ENCODE measurements around the gene SYNM. TPM values are rescaled to one million over a fixed set of nuclear protein-coding genes. Genes with fewer than 3 reads are reported as not detected.

Gene SYNM
- total and polyA plus RNA-seq, 2 of the 8 experiments (the other 6 are each of a cell fraction or from before 2014, with no cell fraction given): 0.89 to 2.0 TPM

DNA sequence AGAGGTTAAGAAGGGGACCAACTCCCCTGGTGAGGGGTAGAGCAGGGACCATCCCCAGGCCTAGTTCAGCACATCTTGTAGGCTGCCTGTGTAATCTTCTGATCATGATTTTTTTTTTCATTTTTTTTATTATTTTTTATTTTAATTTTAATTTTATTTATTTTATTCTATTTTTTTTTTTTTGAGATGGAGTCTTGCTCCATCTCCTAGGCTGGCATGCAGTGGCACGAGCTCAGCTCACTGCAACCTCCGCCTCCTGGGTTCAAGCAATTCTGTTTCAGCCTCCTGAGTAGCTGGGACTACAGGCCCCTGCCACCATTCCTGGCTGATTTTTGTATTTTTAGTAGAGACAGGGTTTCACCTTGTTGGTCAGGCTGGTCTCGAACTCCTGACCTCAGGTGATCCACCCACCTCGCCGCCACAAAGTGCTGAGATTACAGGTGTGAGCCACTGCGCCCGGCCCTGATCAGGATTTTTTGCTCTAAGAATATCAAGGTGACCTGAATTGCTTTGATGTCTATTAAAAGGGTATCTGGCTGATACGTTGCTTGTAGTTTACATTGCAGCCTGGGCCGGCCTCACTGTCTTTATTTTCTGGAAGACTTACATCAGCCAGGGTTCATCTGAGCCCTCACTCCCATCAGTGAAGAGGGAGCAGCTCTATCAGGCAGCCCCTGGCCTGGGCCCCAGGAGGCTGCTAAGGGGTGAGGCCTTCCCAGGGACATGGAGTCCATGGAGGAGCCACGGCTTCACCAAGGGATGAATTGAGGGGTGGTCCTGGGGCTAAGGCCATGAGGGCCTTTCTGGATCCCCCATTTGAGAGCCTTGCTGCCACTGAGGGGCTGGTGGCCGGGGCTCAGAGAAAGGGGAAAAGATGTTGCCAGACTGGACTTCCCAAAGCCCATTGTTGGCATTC, 10.7 kb downstream of the SYNM start:
- 83% methylated on average over 11 of the region's 11 CpGs; no CpG with 5 or more reads in 1 of the 2 experiments for WGBS, 2 experiments (ENCODE audit: extremely low coverage in 1 of 2, insufficient coverage in 1 of 2, insufficient read length in 1 of 2, insufficient replicate concordance in 2 of 2, low coverage in 1 of 2, low lambda C conversion rate in 2 of 2, missing lambda C conversion rate in 1 of 2)
- Histone ChIP-seq H3K23ac (ENCODE audit: insufficient read length) (no peak overlapping the region), H3K18ac (ENCODE audit: extremely low read depth, low read length) (no peak overlapping the region), H3K23me2 (ENCODE audit: low read depth, low read length) (no peaks in the 10 kb centered on the region), H4K20me1 (replicated peaks in 1 of 2; ENCODE audit: control insufficient read depth in 1 of 2, insufficient read depth in 2 of 2, low read length in 2 of 2) (no peaks in the 10 kb centered on the region), H3K27me3 (replicated peaks in 1 of 4; ENCODE audit: control insufficient read depth in 3 of 4, extremely low read depth in 1 of 4, insufficient read depth in 3 of 4, low read length in 3 of 4) (no peaks in the 10 kb centered on the region), H2BK5ac (ENCODE audit: low read depth, low read length) (no peak overlapping the region), H3K56ac (replicated peaks; ENCODE audit: insufficient read length, low read depth, low read length) (no peak overlapping the region), H3K9me3 (ENCODE audit: insufficient read depth in 2 of 2, low read depth in 1 of 2, low read length in 1 of 2) (no peaks in the 10 kb centered on the region), H3K79me1 (ENCODE audit: low read depth, low read length) (no peaks in the 10 kb centered on the region), H3K79me2 (ENCODE audit: control insufficient read depth in 1 of 2, insufficient read depth in 2 of 2, low read length in 2 of 2) (no peaks in the 10 kb centered on the region), H2AFZ (ENCODE audit: low read length) (no peak overlapping the region), H2BK15ac (ENCODE audit: low read length) (no peak overlapping the region), H3K4me3 (ENCODE audit: extremely low read depth in 1 of 4, insufficient read depth in 2 of 4, low read depth in 3 of 4, low read length in 4 of 4) (no peak overlapping the region), H2AK5ac (ENCODE audit: low read depth, low read length) (no peak overlapping the region), H3K36me3 (ENCODE audit: control insufficient read depth in 2 of 4, insufficient read depth in 4 of 4, low read length in 3 of 4) (no peaks in the 10 kb centered on the region), H3K4ac (replicated peaks; ENCODE audit: insufficient read length, low read depth, low read length) (no peak overlapping the region), H4K91ac (replicated peaks; ENCODE audit: insufficient read length, low read length) (no peak overlapping the region), H3K4me1 (replicated peaks in 1 of 4; ENCODE audit: control insufficient read depth in 3 of 4, insufficient read depth in 4 of 4, low read length in 3 of 4) (peaks cover 0 to 3% (median 0%) of the 10 kb centered on the region in 4 experiments; a peak in 1 of 7 replicates), H2BK120ac (replicated peaks; ENCODE audit: low read depth, low read length) (no peak overlapping the region), H3K27ac (ENCODE audit: low read depth, low read length) (no peak overlapping the region), H3K4me2 (ENCODE audit: insufficient read depth in 1 of 2, low read depth in 2 of 2, low read length in 2 of 2) (no peak overlapping the region), H4K5ac (ENCODE audit: insufficient read length, low read depth, low read length) (no peak overlapping the region), H3K9ac (replicated peaks in 1 of 4; ENCODE audit: extremely low read depth in 1 of 4, low read depth in 3 of 4, low read length in 3 of 4) (no peak overlapping the region), H3K14ac (ENCODE audit: insufficient read length) (no peak overlapping the region), H2BK12ac (ENCODE audit: low read depth, low read length) (no peak overlapping the region), H4K8ac (ENCODE audit: extremely low read depth, insufficient read depth, low read length) (no peak overlapping the region), H2BK20ac (ENCODE audit: low read length) (no peak overlapping the region)
- FAIRE-seq (no peak), DNase-seq (ENCODE audit: low read depth in 1 of 2, low spot score in 2 of 2) (no peak)
- TF ChIP-seq NRF1 (IDR thresholded peaks at IDR 0.05; ENCODE audit: low read depth, low read length) (no peak), CBX8 (IDR thresholded peaks at IDR 0.05; ENCODE audit: borderline replicate concordance, low read depth, low read length) (no peak), CBX5 (IDR thresholded peaks at IDR 0.05; ENCODE audit: low read depth, low read length) (no peak), GABPA (IDR thresholded peaks at IDR 0.05; ENCODE audit: borderline replicate concordance, insufficient read depth, low read length) (no peak), MAFK (IDR thresholded peaks at IDR 0.05; ENCODE audit: low read depth, low read length) (no peak)
- CTCF ChIA-PET (ENCODE audit: partially characterized antibody): interaction anchor here (0.6 to 1.9 kb wide), 3 partner anchors 10 to 15 kb away, joined by 3 to 8 read pairs (median 6); no protein-coding TSS in a partner anchor
- POLR2A ChIA-PET (ENCODE audit: partially characterized antibody): interaction anchor here (0.7 kb wide), 1 partner anchor 191 kb away, joined by 3 read pairs; no protein-coding TSS in a partner anchor
